PC-3 (cell line): ENCODE data around the gene DLGAP5. TPM values are rescaled to one million over a fixed set of nuclear protein-coding genes. Genes with fewer than 3 reads are reported as not detected.

Experiments
- ATAC-seq: fragments of 200-7000 bp; cut with Tn5 transposase; 2 replicates; pipeline ENCODE4 v1.9.1; 2020; ENCODE audit warnings: mild to moderate bottlenecking, moderate library complexity
- BruUV-seq: library from RNA; stranded (reverse); fragments of 400-500 nt; replicated peaks from 2 replicates; lab custom pipeline; 2021; lab: Mats Ljungman, UMichigan
- CTCF ChIA-PET: fragments of 300-600 bp; sonication (Branson Sonifier 250); formaldehyde crosslinking; loops from one replicate; lab custom pipeline; 2022; ENCODE audit warnings: antibody characterized with exemption; lab: Charles Lee
- POLR2A ChIA-PET: fragments of 300-600 bp; sonication (Branson Sonifier 250); formaldehyde crosslinking; loops from one replicate; lab custom pipeline; 2022; ENCODE audit warnings: antibody characterized with exemption; ENCODE audit not compliant: unreplicated experiment; lab: Charles Lee
- DNase-seq: peaks from one replicate; pipeline ENCODE4 v3.0.0-alpha.2; 2015
- H2AFZ ChIP-seq: fragments of 300-600 bp; sonication (generic); 2 replicates; pipeline ENCODE4 v1.6.0; 2016; ENCODE audit warnings: antibody characterized with exemption, low read length
- H3F3A ChIP-seq: fragments of 300-600 bp; sonication (generic); one replicate; pipeline ENCODE4 v1.6.0; 2017; ENCODE audit warnings: antibody characterized with exemption, low read length, control low read depth, mild to moderate bottlenecking; ENCODE audit not compliant: unreplicated experiment
- H3K27ac ChIP-seq: fragments of 300-600 bp; sonication (generic); 2 replicates; pipeline ENCODE4 v1.5.1; 2016; ENCODE audit warnings: mild to moderate bottlenecking, low read length
- H3K27me3 ChIP-seq: fragments of 300-600 bp; sonication (generic); 2 replicates; pipeline ENCODE4 v1.6.1; 2016; ENCODE audit warnings: low read length, mixed read lengths
- H3K36me3 ChIP-seq: fragments of 300-600 bp; sonication (generic); 2 replicates; pipeline ENCODE4 v1.6.1; 2016; ENCODE audit warnings: low read depth, mixed run types, low read length, mixed read lengths
- H3K4me1 ChIP-seq: fragments of 300-600 bp; sonication (generic); 2 replicates; pipeline ENCODE4 v1.5.1; 2016; ENCODE audit warnings: low read length; ENCODE audit not compliant: insufficient read depth
- H3K4me2 ChIP-seq: fragments of 300-600 bp; sonication (generic); 2 replicates; pipeline ENCODE4 v1.6.0; 2016; ENCODE audit warnings: low read length
- H3K4me3 ChIP-seq: fragments of 300-600 bp; sonication (generic); 2 replicates; pipeline ENCODE4 v1.5.1; 2016; ENCODE audit warnings: mild to moderate bottlenecking, low read length, mixed read lengths
- H3K79me2 ChIP-seq: fragments of 300-600 bp; sonication (generic); 2 replicates; pipeline ENCODE4 v1.6.1; 2017; ENCODE audit warnings: low read length, mixed read lengths
- H3K9ac ChIP-seq: fragments of 300-600 bp; sonication (generic); 2 replicates; pipeline ENCODE4 v1.6.0; 2016; ENCODE audit warnings: mild to moderate bottlenecking, low read length
- H3K9me2 ChIP-seq: fragments of 300-600 bp; sonication (generic); replicated peaks from 2 replicates; pipeline ENCODE4 v1.6.1; 2016; ENCODE audit warnings: mixed run types, low read length, mixed read lengths
- H3K9me3 ChIP-seq: fragments of 300-600 bp; sonication (generic); 2 replicates; pipeline ENCODE4 v1.6.1; 2016; ENCODE audit warnings: low read length, mixed read lengths
- H4K20me1 ChIP-seq: fragments of 300-600 bp; sonication (generic); 2 replicates; pipeline ENCODE4 v1.6.1; 2016; ENCODE audit warnings: low read length, mixed read lengths
- EZH2 ChIP-seq: fragments of 300-600 bp; sonication (generic); IDR thresholded peaks from one replicate; pipeline ENCODE4 v1.6.1; 2017; ENCODE audit warnings: antibody characterized with exemption, mild to moderate bottlenecking, low read length; ENCODE audit not compliant: unreplicated experiment
- EZH2phosphoT487 ChIP-seq: fragments of 300-600 bp; sonication (generic); IDR thresholded peaks from 2 replicates; pipeline ENCODE4 v1.6.1; 2018; ENCODE audit warnings: mild to moderate bottlenecking, antibody characterized with exemption, low read length, borderline replicate concordance
- intact Hi-C: fragments of 100-400 bp; cut with micrococcal nuclease; formaldehyde crosslinking; loops from 2 replicates; pipeline ENCODE4 v1.9.0; 2023
- total RNA-seq: library from RNA; depleted of rRNA; stranded (reverse); fragments of >200 nt; gene quantifications from 2 replicates; pipeline ENCODE4 v1.2.3, GENCODE V29; 2014
- TF ChIP-seq, protein P1 (sequence below): fragments of 300-600 bp; sonication (generic); conservative IDR thresholded peaks from 2 replicates; pipeline ENCODE4 v1.5.1; 2017; ENCODE audit warnings: antibody characterized with exemption, low read depth, mild to moderate bottlenecking, low read length

DLGAP5 gene
- total RNA-seq, 1 experiment from 2014 or later, result 97.9 TPM

DNA sequence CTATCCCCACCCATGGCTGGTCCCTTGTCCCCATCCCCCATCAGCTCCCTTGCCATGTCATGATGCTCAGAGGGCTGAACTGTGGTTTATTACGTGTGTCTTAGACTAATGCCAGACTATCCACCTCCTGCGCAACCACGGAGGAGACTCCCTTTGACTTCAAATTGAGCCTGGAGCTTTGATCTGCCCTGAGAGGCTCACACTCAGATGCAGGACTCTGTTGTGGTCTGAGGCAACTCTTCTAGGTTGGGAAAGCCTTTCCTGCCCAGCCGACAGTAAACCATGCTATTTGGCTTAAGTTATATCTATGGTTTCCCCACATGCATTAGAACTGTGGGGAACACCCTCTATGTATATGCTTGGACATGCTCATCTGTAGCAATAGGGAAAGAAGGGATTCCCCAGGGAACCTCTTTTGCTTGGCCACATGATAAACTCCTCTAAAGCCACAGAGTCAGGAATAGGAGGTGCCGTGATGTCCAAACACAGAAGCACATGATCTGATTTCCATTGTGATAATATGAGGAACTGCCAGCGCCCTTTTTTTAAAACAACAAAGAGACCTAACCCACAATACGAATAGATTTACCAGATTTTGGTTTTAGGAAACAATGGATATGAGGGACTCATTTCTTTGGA, 73.5 kb downstream of the DLGAP5 start:
- intact Hi-C loops, result no loop called here
- Histone ChIP-seq H4K20me1 (no peaks in the 10 kb centered on the region), H2AFZ (no peak overlapping the region), H3K4me1 (peaks cover 14% of the 10 kb centered on the region), H3K4me3 (no peak overlapping the region), H3K9me3 (no peaks in the 10 kb centered on the region), H3K9ac (no peak overlapping the region), H3K79me2 (no peaks in the 10 kb centered on the region), H3K9me2 (no peaks in the 10 kb centered on the region), H3K36me3 (no peaks in the 10 kb centered on the region), H3K27ac (no peak overlapping the region), H3K4me2 (no peak overlapping the region), H3F3A (no peaks in the 10 kb centered on the region), H3K27me3 (no peaks in the 10 kb centered on the region)
- DNase-seq, result no peak
- ChIA-PET POLR2A (no interaction called here), CTCF (no interaction called here)
- no peak for TF ChIP-seq EZH2
- no peak for TF ChIP-seq EZH2phosphoT487
- TF ChIP-seq, protein P1, sequence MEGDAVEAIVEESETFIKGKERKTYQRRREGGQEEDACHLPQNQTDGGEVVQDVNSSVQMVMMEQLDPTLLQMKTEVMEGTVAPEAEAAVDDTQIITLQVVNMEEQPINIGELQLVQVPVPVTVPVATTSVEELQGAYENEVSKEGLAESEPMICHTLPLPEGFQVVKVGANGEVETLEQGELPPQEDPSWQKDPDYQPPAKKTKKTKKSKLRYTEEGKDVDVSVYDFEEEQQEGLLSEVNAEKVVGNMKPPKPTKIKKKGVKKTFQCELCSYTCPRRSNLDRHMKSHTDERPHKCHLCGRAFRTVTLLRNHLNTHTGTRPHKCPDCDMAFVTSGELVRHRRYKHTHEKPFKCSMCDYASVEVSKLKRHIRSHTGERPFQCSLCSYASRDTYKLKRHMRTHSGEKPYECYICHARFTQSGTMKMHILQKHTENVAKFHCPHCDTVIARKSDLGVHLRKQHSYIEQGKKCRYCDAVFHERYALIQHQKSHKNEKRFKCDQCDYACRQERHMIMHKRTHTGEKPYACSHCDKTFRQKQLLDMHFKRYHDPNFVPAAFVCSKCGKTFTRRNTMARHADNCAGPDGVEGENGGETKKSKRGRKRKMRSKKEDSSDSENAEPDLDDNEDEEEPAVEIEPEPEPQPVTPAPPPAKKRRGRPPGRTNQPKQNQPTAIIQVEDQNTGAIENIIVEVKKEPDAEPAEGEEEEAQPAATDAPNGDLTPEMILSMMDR, result no peak
- no TSS peak for BruUV-seq
- no peak for ATAC-seq

DNA sequence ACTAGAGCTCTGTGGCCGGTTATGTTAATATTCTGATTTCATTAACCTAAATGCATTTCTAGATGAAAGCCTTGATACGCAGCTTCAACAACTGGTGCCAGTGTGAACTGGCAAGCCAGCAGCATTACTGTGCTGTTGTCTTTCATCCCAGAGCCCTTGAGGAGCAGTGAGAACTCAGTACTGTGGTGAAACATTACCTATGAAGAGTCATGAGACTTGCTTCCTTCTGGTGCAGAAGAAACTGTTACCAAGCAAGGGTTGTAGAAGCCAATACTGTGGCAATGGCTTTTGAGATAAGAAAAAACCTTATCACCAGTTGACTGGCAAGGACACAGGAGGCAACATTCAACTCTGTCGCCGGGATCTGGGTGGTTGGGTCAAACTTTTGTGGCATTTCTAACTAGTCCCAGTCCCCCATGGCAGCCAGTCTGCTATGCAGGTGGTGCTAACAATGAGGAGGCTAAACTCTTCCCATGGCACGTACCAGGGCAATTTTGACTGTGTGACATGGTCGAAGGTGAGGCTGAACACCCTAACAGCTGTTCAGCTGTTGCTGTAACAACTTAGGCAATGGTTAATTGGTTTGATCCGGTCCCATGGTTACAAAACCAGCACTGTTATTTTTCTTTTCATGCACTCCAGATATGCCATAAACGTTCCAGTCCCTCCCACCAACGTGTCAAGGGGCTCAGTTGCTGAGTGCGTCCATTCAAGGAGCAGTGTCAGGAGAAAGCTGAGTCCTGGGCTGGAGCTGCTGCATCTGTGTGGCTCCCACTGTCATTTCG, 74.9 kb downstream of the DLGAP5 start:
- Histone ChIP-seq H3K4me2 (no peak overlapping the region), H4K20me1 (no peaks in the 10 kb centered on the region), H3K9me2 (no peaks in the 10 kb centered on the region), H3F3A (no peaks in the 10 kb centered on the region), H3K27ac (no peak overlapping the region), H3K36me3 (no peaks in the 10 kb centered on the region), H3K27me3 (no peaks in the 10 kb centered on the region), H3K9me3 (no peaks in the 10 kb centered on the region), H3K79me2 (no peaks in the 10 kb centered on the region), H2AFZ (no peak overlapping the region), H3K4me1 (no peaks in the 10 kb centered on the region), H3K4me3 (no peak overlapping the region), H3K9ac (no peak overlapping the region)
- no peak for ATAC-seq
- BruUV-seq, result no TSS peak
- ChIA-PET CTCF (no interaction called here), POLR2A (interaction anchor here (0.5 kb wide), 1 partner anchor 18 kb away, joined by 4 read pairs; no protein-coding TSS in a partner anchor)
- DNase-seq, result no peak
- intact Hi-C loops, result no loop called here
- no peak for TF ChIP-seq EZH2
- no peak for TF ChIP-seq EZH2phosphoT487
- TF ChIP-seq, protein P1, result no peak

DNA sequence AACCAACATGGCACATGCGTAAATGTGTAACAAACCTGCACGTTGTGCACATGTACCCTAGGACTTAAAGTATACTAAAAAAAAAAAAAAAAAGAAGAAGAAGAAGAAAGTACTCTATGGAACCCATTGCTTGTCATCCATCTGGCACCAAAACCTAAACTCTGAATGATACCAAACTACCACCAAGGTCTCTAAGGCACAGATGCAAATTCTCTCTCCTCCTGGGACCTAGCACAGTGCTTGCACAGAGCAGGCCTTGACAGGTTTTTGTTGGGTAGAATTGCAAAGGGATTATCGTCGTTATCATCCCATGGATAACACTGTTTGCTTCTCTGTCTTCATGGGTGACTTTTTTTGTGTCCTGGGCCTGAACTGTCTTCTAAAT, 75.5 kb downstream of the DLGAP5 start:
- Histone ChIP-seq H3K4me2 (no peak overlapping the region), H3K79me2 (no peaks in the 10 kb centered on the region), H4K20me1 (no peaks in the 10 kb centered on the region), H3K27me3 (no peaks in the 10 kb centered on the region), H3K9me3 (no peaks in the 10 kb centered on the region), H3K27ac (no peak overlapping the region), H3K9me2 (no peaks in the 10 kb centered on the region), H3K4me1 (no peaks in the 10 kb centered on the region), H3K9ac (no peak overlapping the region), H3F3A (no peaks in the 10 kb centered on the region), H2AFZ (no peak overlapping the region), H3K4me3 (no peak overlapping the region), H3K36me3 (no peaks in the 10 kb centered on the region)
- no peak for ATAC-seq
- intact Hi-C loops, result no loop called here
- CTCF ChIA-PET, result no interaction called here
- no peak for DNase-seq
- no TSS peak for BruUV-seq
- TF ChIP-seq EZH2phosphoT487 (no peak), EZH2 (no peak)
- TF ChIP-seq, protein P1, result no peak
- POLR2A ChIA-PET, result no interaction called here
